Measurements from ENCODE around the gene PRPF19. TPM values are rescaled to one million over a fixed set of nuclear protein-coding genes. Genes with fewer than 3 reads are reported as not detected.

Gene PRPF19
- total and polyA plus RNA-seq, 2 donors (not counting 1 experiment from before 2014, with no cell fraction given) = 32.6 to 37.7 TPM

GRCh38 chr11:60854847-60855725 lies 51.3 kb downstream of the PRPF19 start:
- no peak overlapping the region for H3K4me2 ChIP-seq (ENCODE audit: extremely low read depth, insufficient read depth, low read length)
- no peak for DNase-seq (ENCODE audit: low read depth in 2 of 2)
- H2AFZ ChIP-seq (ENCODE audit: low read length) = no peak overlapping the region
- H3K27ac ChIP-seq (ENCODE audit: insufficient read depth, low read length) = no peak overlapping the region
- H4K20me1 ChIP-seq (ENCODE audit: control insufficient read depth, extremely low read depth, insufficient read depth, low read length) = no peaks in the 10 kb centered on the region
- no peak for TF ChIP-seq CTCF (conservative IDR thresholded peaks at IDR 0.05 in 1 of 2, IDR thresholded peaks at IDR 0.05 in 1 of 2; ENCODE audit: low read depth in 1 of 2, low read length in 2 of 2)
- no peak for TF ChIP-seq EZH2 (IDR thresholded peaks at IDR 0.05; ENCODE audit: low read length, missing control alignments)
- no peaks in the 10 kb centered on the region for H3K79me2 ChIP-seq (ENCODE audit: control insufficient read depth, insufficient read depth, low read length)
- peaks cover 8% of the 10 kb centered on the region for H3K36me3 ChIP-seq (ENCODE audit: control insufficient read depth, insufficient read depth, low read length)
- no peaks in the 10 kb centered on the region for H3K27me3 ChIP-seq (ENCODE audit: control insufficient read depth, insufficient read depth, low read length)
- no peaks in the 10 kb centered on the region for H3K9me3 ChIP-seq (ENCODE audit: control insufficient read depth, insufficient read depth, low read depth, low read length)
- H3K4me3 ChIP-seq (replicated peaks in 1 of 4; ENCODE audit: control extremely low read depth in 1 of 4, insufficient read depth in 1 of 4, low read depth in 3 of 4, low read length in 4 of 4) = peak overlapping the region in 2 of 4 experiments; percentile 10 to 17
- no peak overlapping the region for H3K9ac ChIP-seq (ENCODE audit: insufficient read depth, low read length)
- no peaks in the 10 kb centered on the region for H3K4me1 ChIP-seq (ENCODE audit: control insufficient read depth, extremely low read depth, insufficient read depth, low read length)

GRCh38 chr11:60854140-60854846 lies 52.1 kb downstream of the PRPF19 start:
- H3K4me1 ChIP-seq (ENCODE audit: control insufficient read depth, extremely low read depth, insufficient read depth, low read length) = no peaks in the 10 kb centered on the region
- peaks cover 8% of the 10 kb centered on the region for H3K36me3 ChIP-seq (ENCODE audit: control insufficient read depth, insufficient read depth, low read length)
- H3K27me3 ChIP-seq (ENCODE audit: control insufficient read depth, insufficient read depth, low read length) = no peaks in the 10 kb centered on the region
- H3K27ac ChIP-seq (ENCODE audit: insufficient read depth, low read length) = no peak overlapping the region
- no peak overlapping the region for H2AFZ ChIP-seq (ENCODE audit: low read length)
- no peak overlapping the region for H3K4me3 ChIP-seq (replicated peaks in 1 of 4; ENCODE audit: control extremely low read depth in 1 of 4, insufficient read depth in 1 of 4, low read depth in 3 of 4, low read length in 4 of 4)
- no peaks in the 10 kb centered on the region for H4K20me1 ChIP-seq (ENCODE audit: control insufficient read depth, extremely low read depth, insufficient read depth, low read length)
- no peaks in the 10 kb centered on the region for H3K9me3 ChIP-seq (ENCODE audit: control insufficient read depth, insufficient read depth, low read depth, low read length)
- no peak overlapping the region for H3K9ac ChIP-seq (ENCODE audit: insufficient read depth, low read length)
- H3K4me2 ChIP-seq (ENCODE audit: extremely low read depth, insufficient read depth, low read length) = no peak overlapping the region
- TF ChIP-seq CTCF (conservative IDR thresholded peaks at IDR 0.05 in 1 of 2, IDR thresholded peaks at IDR 0.05 in 1 of 2; ENCODE audit: low read depth in 1 of 2, low read length in 2 of 2) = no peak
- no peak for TF ChIP-seq EZH2 (IDR thresholded peaks at IDR 0.05; ENCODE audit: low read length, missing control alignments)
- no peak for DNase-seq (ENCODE audit: low read depth in 2 of 2)
- no peaks in the 10 kb centered on the region for H3K79me2 ChIP-seq (ENCODE audit: control insufficient read depth, insufficient read depth, low read length)

Data from fibroblast of lung (primary cell).